GM21619 (cell line): ENCODE data around the gene TOP1.

Experiments used
- ATAC-seq: cut with Tn5 transposase; IDR thresholded peaks from one replicate; pipeline ENCODE4 v1.9.1; 2021; ENCODE audit not compliant: unreplicated experiment

Gene TOP1

DNA sequence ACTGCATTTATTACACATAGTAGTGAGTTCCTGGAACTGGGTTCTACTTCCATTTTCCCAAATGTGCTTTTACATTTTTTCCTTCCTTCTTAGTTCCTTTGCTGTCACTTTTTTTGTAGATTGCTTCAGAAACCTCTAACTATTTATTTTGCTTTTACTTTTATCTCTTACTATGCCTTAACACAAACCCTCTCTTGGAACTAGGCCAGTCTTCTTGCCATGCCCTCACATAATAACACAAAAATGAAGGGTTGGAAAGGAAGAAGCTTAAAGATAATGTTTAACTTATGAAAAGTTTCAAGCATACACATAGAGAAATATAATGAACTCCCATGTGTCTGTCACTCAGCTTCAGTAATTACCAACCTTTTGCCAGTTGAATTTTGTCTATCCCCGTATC lies 27.1 kb downstream of the TOP1 start:
- ATAC-seq: no peak

DNA sequence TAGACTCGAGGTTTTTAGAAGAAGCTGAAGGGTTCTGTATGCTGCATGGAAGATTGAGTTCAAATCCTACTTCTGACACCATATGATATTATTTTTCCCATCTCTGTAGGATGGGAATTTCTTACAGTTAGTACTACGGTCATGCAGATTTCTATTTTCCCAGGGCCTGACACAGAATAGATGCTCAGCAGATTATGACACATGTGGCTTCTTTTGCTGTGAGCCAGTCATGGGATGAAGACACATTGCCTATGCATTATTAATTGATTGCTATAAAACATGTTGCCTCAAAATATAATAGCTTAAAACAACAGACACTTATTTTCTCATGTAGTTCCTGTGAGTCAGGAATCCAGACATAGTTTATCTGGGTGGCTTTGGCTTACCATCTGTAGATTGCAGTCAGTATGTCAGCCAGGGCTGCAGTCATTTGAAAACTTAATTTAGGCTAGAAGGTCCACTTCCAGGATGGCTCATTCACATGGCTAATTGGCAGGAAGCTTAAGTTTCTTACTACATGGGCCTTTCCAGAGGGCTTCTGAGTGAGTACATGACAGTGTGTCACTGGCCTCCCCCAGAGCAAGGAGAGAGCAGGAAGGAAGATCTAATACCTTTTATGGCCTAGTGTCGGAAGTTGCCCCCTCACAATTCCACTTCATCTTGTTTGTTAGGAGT lies 29.5 kb downstream of the TOP1 start:
- no peak for ATAC-seq

DNA sequence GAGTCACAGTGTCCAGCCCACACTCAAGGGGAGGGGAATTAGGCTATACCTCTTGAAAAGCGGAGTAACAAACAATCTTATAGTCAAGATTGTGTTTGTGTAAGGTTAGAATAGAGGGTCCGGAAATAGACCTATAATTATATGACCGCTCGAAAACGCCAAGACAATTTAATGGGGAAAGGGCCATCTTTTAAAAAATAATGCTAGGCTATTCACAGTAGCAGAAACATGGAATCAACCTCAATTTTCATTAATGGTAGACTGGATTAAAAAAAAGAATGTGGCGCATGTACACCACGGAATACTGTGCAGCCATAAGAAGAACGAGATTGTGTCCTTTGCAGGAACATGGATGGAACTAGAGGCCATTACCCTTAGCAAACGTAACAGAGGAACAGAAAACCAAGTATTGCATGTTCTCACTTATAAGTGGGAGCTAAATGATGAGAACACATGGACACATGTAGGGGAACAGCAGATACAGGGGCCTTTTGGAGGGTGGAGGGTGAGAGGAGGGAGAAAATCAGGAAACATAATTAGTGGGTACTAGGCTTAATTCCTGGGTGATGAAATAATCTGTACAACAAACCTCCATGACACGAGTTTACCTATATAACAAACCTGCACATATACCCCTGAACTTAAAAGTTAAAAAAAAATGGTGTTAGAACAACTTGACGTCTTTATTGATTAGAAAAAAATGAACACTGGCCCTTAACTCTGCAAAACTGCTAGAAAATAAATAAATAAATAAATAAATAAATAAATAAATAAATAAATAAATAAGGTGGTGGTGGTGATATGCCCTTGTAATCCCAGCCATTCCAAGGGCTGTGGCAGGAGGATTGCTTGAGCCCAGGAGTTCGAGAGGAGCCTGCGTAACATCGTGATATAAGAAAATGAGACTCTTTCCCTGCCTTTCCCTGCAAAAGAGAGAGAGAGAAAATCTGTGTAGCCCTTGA lies 30.3 kb downstream of the TOP1 start:
- no peak for ATAC-seq

DNA sequence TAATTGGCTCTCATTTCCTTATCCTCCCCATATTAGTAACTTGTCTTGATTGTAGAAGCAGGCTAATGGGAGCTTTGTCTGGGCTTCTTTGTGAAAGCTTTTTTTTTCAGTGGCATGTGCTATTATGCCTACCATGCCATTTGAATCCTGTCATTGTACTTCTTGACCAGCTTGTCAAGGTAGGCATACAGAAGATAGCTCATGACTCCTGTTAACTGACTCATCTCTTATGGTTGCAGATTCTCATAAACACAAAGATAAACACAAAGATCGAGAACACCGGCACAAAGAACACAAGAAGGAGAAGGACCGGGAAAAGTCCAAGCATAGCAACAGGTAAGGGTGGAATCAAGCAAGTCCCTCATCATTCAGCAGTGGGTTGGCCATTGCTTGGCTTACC lies 32.5 kb downstream of the TOP1 start:
- ATAC-seq: no peak

DNA sequence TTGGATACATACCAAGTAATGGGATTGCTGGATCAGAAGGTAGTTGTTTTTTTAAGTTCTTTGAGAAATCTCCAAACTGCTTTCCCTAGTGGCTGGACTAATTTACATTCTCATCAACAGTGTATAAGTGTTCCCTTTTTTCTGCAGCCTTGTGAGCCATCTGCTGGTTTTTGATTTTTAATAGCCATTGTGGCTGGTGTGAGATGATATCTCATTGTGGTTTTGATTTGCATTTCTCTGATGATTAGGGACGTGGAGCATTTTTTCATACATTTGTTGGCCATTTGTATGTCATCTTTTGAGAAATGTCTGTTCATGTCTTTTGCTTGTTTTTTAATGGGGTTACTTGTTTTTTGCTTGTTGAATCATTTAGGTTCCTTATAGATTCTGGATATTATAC lies 34.8 kb downstream of the TOP1 start:
- ATAC-seq: no peak

DNA sequence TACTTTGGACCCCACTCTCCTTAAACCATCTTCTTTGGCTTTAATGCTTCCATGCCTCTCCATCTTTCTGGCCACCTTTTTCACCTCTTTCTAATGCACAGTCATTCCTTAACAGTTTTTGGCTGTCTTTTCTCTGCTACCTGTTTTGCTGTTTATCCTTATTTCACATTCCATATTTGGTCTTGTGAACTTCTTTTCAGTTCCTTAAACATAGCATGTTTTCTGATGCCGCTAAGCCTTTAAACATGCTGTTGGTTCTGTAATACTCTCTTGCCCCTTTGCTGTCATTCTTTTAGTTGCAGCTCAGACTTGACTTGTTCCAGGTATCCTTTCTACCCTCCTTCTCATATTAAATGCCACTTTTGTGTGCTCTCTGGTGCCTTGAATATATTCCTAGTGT lies 35.8 kb downstream of the TOP1 start:
- ATAC-seq: peak; percentile 75

DNA sequence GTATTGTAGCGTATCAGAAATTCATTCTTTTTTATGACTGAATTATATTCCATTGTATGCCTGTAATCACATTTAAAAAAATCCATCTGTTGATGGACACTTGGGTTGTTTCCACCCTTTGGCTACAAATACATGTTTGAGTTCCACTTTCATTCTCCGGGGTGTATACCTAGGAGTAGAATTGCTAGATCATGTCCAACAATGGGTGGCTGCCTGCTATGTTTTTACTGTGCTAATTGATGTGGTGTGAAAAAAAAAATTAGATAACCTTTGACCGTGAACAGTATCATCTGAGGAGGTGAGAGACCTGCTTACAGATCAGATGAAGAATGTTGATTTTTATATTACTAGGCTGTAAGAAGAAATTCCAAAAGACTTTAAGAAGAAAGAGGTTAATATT lies 37.1 kb downstream of the TOP1 start:
- no peak for ATAC-seq

DNA sequence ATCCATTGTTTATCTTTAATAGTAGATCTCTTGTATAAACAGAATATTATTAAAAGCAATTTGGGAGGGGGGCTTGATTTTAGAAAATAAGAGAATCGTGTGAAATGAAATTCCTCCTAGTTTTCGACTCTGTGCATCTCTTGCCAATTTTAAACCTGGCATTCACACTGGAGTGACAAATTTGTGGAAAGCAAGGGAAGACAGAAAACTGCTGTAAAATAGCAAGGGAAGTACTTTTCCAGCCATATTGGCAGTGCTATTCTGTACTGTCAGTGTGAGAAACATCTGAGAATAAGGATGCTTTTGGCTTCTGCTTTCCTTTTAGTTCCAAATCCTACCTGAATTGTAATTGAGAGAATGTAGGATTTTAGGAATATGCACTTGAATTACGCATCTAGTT lies 40.2 kb downstream of the TOP1 start:
- ATAC-seq: no peak

DNA sequence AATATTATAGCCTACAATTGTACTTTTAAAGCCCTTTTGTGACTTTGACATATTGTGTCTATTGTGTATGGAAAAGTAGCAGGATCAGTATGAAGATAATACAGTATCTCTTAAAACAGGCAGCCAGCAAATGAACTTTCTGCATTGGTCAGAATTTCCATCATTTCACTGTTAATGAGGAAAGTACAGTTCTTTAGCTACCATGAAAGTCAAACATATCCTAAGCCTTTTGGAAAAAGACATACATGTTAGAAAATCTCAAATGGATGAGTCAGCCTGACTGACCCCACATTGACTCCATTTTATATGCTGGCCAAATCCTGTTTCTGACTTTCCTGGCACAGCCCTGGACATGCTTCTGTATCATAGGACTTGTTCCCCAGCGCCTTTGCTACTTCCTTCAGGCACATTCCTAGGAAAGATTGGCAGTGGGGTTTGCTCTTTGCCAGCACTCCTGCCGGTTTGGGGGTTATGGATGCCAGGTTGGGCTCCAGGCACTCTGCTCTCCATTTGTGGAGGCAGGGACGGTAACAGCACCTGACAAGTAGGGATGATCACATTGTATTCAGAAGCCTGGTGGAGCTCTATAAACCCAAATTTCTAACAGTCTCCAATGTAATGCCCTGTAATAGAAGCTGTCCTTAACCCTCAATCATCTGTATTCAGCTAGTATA lies 43.7 kb downstream of the TOP1 start:
- no peak for ATAC-seq

DNA sequence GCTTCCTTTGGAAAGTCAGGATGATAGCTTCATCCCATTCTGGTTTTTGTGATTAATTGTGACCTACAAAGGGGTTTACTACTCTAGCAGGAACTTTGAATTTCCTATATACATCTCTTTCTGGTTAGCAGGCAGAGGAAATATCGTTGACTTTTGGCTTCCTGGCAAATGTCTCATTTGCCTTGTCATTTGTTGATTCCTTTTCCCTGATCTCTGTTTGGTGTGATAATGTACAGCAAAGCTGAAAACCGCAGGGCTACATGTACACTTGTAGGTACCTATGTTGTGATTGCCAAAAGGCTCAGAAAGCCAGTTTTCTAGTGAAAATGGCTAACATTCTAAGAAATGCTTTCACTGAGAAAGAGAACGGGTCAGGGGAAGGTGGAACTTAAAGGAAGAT lies 44.3 kb downstream of the TOP1 start:
- ATAC-seq: no peak

DNA sequence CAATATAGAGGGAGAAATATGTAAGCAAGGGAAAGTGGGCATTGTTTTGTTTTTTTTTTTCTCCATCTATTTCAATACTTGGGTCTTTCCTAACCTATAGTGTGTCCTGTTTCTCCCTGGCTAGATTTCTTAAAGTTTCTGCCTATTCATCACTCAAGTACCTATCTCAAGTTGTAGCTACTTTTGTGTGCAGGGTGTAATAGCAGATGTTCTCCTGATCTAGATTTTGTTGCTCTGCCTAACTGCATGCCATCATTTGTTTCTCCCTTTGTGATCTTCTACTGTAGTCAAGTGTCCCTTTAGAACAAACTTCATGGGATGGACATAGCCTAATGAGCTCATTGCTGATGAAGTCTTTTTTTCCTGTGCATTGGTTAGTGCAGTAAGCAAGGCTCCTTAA lies 45.8 kb downstream of the TOP1 start:
- ATAC-seq: no peak

DNA sequence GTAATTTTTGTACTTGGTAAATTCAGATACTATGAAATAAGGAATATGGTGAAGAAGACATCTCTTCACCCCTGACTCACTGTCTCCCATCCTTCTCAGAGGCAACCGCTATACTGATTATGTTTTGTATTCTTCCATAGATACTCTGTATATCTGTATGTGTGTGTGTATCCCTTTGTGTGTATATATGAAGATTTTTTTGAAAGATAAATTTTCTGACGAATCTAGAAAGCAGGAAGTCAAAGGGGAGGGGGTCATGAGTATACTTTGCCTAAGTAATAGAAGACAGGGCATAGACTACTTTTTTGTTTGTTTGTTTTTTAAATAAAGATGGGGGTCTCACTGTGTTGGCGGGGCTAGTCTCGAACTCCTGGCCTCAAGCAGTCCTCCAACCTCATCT lies 48.2 kb downstream of the TOP1 start:
- ATAC-seq: no peak

DNA sequence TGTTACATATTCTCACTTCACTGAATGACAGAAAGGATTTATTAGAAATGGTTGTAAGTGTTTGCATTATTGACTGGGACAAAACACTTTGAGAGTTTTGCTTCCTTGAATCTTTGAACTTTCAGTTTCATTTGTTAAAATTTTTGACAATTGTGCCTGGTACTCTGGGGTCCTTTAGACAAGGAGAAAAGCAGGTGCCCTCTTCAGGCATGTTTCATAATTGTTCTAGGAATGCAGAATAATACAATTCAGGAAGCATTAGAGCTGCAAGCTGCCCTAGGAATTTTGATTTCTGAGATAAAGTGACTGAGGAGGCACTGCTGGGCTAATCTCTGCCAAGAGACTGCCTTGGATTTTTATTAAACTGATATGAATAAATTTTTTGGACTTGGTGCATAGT lies 49.7 kb downstream of the TOP1 start:
- no peak for ATAC-seq

DNA sequence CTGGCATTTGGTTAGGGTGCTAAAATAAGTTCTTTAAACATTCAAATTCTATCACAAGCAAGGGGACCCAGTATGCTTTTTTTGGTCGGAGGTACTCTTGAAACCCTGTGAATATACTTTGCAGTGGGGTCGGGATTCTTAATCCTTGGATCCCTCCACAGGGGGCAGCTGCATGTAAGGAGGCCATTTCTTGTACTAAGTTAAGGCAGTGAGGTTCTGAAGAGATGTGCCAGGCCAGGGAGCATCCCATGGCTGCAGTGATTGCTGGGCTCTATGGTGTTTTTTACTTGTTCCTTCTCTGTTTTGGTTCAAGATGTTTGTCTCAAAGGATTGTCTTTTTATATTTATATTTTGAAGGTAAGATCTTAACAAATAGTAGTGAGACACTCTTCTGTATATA lies 50.4 kb downstream of the TOP1 start:
- no peak for ATAC-seq

DNA sequence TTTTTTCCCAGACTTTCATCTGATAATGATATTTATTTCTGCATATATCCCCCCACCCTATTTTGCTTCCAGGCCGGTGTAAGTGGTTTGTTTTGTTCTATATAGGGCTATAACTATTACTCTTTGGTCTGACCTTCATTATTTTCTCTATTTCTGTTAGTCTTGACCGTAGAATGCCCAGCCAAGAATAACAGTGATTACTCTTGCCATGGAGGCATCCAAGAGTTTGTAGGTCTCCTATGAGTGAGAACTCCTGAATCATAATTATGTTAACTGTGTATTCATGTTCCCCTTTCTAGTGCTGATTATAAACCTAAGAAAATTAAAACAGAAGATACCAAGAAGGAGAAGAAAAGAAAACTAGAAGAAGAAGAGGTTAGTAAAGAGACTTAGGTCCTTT lies 52.2 kb downstream of the TOP1 start:
- no peak for ATAC-seq

DNA sequence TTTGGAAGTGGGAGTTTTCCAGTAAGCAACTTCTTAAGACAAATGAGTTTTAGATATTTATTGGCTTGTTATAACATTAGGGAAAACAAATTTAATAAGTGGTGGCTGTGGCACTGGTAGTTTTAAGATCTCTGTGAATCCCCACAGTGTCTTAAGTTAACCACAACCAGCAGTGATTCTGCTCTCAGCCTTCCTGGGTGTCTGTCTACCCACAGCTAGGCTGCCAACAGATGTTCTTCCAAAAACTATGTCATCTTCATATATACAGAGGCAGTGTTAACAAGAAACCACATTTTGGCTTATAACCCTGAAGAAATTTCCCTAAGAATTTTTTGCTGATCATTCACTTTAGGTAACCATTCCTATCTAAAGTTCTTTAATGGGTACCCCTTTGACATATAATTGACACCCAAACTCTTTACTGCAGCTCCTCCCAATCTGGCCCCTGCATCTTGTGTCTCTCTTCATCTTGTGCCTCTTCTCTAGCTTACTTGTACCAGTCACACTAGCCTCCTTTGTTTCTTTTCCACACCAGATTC lies 52.7 kb downstream of the TOP1 start:
- no peak for ATAC-seq

DNA sequence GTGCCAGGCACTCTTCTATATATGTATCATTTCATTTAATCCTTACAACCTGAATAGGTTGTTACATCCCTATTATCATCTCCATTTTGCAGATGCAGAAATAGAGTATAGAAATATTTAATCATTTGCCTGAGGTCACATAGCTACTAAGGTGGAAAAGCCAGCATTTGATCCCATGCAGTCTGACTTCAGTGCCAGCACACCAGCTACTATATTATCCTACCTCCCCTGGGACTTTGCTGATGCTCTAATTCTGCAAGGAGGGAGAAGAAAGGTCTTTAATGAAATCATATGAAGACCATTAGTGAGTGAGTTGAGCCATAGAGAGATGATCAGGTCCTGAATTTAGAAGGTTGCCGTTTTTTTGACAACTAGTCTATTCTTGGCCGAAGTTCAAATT lies 53.7 kb downstream of the TOP1 start:
- no peak for ATAC-seq

DNA sequence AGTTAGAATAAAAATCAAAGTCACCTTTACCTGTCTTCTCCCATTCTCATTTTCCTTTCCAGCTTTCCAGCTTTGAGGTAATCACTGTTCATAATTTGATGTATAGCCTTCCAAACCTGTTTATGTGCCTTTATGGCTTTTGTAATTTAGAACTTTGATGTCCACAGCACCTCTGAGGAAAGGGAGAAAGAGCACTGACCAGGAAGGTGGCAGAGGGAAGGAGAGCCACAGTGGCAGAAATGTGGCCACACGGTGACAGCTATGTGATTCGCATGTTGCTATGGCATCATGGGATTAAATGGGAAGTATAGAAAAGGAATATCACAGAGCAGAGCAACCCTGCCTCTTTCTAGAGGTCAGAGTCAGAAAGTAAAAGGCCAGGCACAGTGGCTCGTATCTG lies 57.0 kb downstream of the TOP1 start:
- no peak for ATAC-seq

DNA sequence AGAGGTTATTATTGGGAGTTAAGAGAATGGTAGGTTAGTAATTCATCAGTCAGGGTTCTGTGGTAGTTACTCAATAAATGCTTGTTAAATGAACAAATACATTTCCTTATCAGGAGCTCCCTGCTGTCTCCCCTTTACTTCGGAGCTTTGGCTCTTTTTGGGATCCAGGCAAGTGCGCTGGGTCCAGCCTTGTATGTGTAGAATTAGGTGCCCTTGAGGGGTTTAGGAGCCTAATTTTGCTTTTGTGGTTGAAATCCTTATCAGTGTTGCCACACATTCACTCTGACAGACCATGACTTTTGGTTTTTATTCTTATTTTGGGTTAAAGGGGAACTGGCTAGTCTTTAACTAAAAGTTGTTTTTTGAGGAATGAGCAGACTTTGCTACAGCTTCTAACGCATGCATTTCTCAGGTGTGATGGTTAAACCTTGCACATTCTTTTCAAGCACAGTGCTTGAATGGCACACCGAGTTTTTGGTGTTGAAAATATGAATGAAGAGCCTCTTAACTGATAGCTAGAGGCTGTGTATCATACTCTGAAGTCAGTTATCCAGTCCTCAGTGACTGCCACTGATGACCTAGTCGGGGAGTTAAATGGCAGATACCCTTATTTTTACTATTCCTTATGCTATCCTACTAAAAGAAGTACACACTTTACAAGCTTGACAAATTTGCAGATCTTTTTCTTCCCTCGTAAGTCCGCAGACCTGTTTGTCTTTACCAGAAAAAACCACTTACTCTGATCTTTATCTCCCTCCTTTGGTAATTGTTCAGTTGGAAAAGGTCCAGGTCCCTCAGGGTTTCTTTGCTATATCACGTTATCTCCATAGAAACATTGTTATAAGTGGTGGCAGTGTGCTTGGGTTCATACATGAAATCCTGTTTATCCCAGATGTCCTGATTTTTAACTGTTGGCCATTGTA lies 58.0 kb downstream of the TOP1 start:
- no peak for ATAC-seq

DNA sequence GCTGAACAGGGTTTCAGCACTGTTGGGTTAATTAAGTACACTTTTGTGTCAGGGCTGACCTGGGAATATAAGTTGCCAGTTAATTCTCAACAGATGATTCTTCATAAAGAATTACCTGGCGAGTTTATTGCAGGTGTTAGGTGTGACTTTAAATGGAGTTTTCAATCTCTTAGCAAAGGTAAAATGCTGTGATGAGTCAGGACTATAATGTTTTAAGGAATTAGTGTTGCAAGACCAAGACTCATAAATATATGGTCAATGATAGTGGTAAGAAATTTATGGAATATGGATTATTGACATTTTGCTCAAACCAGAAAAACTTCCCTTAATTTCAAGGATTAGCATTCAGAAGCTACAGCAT lies 58.7 kb downstream of the TOP1 start:
- no peak for ATAC-seq

DNA sequence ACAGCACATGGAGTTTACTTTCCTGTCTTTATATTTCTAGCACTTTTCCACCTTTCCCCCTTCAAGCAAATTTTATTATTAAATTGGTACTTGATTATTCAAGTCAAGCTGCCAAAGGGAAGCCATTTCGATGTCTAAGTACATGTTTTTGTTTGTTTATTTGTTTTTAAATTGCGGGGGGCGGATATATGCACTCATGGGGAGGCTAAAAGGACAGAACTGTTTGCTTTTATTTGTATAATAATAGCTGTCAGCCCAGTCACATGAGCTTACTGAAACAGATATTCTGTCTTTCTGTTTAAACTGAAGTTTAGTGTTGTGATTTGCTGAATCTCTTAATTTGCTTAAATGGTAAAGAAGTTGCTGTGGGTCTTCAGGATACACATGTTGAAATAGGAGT lies 59.2 kb downstream of the TOP1 start:
- no peak for ATAC-seq
